NCI-H2081 treated with DMSO at 0.1 percent for 48 hours (cell line): ENCODE measurements around the gene ZNF728.
"Not testable (repeated sequence)": the region's sequence is repeated elsewhere in the genome, so short reads cannot be mapped to it uniquely, and the experiment has no call there.

Source experiments
- DNase-seq: peaks from one replicate; lab custom pipeline; 2025; lab: John Stamatoyannopoulos, UW

ZNF728 gene

DNA sequence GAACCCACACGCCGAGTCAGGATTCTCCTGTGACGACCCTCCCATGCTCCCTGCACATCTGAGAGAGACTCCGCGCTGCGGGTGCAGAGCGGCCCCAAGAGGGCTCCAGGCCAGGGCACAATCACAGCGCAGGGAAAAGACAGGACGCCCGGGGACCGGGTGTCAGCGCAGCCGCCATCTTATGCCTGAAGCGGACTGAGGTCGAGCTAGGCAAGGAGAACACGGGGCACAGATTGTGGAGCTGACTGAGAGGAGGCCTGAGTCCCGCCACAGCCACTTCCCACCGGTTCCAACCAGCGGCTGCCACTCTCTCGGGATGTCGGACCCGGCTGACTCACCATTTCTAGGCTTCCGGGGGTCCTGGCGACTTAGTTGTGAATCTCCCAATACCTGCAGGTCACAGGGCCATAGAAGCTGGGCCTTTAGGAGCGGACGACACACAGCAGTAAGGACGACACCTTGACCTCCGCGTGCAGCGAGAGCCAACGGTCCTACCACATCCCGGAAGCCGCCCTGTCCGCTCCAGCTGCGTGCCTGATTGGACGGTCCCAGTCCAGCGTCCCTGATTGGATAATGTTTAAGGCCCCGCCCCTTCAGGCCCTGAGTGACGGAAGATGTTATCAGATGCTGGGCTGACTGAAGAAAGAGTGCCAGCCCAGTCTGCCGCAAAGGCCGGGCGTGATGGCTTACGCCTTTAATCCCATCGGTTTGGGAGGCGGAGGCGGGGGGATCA is at the start of gene ZNF728:
Gene ZNF728 (minus strand): TSS at position 487 of the 733 bp plus-strand sequence. CDS start 146 bp downstream, at position 341.
- DNase-seq, result no peak

DNA sequence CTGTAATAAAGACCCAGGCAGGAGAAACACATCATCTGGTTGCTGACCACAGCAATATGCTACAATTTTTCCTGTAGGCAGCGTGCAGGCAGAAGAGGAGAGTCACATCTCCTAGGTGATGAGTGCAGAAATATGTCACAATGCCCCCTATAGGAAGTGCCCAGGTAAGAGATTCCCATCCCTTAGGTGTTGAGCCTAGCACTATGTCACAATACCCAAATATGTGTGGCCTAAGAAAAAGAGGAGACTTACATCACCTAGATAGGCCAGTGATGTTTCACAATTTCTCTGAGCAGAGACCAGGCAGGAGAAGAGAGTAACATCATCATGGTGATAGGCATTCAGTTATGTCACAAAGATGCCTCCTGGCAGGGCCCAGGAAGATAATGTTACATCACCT is 49.4 kb upstream of the ZNF728 start:
- no peak for DNase-seq

DNA sequence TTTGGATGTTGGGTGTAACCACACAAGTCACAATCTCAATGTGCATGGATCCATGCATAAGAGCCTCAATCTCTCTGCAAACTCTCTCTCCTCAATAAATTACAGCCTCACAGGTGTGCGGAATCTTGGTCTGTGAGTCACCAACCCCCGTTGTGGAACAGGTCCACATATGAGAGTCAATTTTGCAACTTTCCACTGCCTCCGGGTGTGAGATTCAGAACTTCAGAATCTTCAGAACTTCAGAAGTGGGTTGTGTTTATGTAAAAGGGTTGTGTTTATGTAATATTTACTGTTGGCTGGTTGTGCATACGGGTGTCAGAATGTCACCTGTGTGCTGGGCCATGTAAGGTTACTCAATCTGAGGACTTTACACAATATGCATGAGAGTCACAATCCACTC is 46.3 kb upstream of the ZNF728 start:
- no peak for DNase-seq

DNA sequence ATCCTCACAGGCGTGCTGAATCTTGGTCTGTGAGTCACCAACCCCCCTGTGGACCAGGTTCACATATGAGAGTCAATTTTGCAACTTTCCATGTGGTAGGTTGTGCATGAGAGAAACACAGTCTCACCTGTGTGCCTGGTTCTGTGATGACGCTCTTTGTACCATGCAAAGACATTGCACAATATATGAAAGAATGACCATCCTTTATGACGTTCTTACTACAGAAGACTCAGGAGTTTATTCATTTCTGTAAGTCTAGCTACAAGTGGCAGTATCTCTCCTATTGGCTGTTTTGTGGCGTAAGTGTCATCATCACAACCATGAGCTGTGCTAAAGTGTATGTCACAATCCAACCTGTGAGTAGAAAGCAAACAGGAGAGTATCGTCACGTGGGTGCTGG is 43.8 kb upstream of the ZNF728 start:
- no peak for DNase-seq

DNA sequence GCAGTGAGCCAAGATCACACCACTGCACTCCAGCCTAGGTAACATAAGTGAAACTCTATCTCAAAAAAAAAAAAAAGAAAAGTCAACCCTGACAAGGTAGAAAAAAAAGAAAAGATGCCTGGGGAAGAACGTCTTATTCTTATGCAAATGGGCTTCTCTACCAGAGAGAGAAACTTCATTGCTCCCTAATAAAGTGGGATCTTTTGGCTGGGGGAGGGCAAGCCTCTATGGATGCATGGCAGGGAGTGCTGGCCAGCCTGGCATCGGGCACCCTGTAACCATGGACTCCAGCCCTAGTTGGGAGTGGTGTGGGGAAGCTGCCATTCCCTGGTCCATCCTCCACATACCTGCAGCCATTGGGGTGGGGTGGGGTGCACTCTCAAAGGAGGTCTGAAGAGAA is 30.7 kb upstream of the ZNF728 start:
- no peak for DNase-seq

DNA sequence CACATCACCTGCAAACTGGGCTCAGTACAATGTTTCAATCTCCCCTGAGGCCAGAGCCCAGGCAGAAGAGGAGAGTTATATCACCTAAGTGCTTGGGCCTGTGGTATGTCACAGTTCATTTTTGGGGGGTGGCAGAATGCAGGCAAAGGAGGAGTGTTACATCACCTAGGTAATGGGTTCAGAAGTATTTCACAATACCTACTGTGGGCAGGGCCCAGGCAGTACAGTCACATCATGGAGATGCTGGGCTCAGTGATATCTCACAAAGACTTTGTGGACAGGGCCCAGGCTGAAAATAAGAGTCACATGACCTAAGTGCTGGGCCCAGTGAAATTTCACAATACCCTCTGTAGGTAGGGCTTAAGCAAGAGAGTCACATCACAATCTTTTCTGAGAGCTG is 12.7 kb upstream of the ZNF728 start:
- DNase-seq, result no peak

DNA sequence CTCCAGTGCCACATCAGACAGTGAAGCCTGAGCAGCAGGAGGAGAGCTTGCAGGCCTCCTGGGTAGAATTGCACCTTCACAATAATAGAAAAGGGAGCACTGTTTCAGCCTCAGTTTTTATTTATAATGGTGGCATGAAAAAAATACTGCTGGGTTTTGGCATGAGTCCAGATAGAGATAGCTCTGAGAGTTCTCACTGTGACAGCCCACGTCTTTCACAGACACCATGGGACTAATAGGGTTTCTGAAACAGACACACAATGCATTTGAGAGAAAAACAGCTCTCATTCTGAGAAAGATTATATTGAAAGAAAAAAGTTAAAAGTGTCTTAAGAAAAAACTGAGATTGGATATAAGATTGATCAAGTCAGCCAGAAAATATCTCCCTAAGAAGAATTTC is 8.0 kb downstream of the ZNF728 start:
- not testable (repeated sequence) for DNase-seq

DNA sequence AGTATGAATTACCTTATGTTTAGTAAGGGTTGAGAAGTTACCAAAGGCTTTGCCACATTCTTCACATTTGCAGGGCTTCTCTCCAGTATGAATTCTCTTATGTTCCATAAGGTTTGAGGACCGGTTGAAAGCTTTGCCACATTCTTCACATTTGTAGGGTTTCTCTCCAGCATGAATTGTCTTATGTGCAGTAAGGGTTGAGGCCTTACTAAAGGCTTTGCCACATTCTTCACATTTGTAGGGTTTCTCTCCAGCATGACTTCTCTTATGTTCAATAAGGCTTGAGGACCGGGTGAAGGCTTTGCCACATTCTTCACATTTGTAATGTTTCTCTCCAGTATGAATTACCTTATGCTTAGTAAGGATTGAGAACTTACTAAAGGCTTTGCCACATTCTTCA is 26.7 kb downstream of the ZNF728 start:
- DNase-seq, result no peak

DNA sequence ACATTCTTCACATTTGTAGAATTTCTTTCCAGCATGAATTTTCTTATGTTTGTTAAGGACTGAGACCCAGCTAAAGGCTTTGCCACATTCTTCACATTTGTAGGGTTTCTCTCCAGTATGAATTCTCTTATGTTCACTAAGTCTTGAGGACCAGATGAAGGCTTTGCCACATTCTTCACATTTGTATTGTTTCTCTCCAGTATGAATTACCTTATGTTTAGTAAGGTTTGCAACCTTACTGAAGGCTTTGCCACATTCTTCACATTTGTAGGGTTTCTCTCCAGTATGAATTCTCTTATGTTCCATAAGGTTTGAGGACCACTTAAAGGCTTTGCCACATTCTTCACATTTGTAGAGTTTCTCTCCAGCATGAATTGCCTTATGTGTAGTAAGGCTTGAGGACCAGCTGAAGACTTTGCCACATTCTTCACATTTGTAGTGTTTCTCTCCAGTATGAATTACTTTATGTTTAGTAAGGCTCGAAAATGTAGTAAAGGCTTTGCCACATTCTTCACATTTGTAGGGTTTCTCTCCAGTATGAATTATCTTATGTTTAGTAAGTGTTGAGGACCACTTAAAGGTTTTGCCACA is 27.3 kb downstream of the ZNF728 start:
- not testable (repeated sequence) for DNase-seq

DNA sequence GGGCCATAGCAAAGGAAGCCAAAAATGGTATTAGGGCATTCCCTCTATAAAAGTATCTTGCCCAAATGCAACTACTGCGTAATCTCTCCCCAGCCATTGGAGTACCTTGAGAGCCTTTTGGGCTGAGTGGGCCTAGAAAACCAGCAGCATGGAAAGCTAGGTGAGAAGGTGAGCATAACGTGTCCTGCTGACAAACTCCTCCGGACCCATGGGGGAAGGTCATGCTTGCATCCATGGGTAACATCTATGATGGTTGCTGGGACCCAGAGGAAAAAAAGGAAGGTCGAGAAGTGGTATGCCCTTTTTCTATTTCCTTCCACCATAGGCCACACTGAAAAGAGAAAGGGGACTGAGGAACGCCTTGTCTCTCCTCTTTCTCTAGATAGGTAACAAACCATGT is 57.4 kb downstream of the ZNF728 start:
- no peak for DNase-seq

DNA sequence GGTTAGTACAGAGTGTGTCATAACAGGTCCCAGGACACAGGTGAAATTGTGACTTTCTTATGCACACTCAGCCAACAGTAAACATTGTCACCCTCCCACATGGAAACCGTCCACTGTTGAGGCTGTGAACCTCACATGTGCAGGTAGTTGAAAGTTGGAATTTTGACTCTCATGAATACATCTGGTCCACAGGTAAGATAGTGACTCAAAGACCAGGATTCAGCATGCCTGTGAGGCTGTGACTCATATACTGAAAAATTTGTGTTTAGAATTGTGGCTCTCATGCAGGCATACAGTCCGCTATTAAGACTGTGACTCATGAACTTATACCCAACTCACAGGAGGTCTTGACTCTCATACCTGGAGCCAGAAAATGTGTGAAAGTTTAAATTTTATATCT is 67.8 kb downstream of the ZNF728 start:
- DNase-seq, result no peak

DNA sequence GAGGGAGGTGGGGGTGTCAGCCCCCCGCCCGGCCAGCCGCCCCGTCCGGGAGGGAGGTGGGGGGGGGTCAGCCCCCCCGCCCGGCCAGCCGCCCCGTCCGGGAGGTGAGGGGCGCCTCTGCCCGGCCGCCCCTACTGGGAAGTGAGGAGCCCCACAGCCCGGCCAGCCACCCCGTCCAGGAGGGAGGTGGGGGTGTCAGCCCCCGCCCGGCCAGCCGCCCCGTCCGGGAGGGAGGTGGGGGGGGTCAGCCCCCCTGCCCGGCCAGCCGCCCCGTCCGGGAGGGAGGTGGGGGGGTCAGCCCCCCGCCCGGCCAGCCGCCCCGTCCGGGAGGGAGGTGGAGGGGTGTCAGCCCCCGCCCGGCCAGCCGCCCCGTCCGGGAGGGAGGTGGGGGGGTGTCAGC is 75.4 kb downstream of the ZNF728 start:
- DNase-seq, result not testable (repeated sequence)

DNA sequence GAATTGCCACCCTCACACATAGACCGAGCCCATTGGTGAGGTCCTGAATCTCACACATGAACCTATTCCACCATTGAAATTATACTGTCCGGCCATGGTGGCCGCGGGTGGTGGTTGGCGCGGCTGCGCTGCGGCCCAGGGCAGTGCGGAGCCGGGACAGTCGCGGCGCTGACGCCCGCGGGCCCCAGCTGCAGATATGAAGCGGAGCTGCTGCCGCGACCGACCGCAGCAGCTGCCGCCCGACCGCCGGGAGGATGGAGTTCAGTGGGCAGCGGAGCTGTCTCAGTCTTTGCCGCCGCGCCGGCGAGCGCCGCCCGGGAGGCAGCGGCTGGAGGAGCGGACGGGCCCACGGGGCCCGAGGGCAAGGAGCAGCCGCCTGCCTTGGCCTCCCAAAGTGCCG is 77.8 kb downstream of the ZNF728 start:
- not testable (repeated sequence) for DNase-seq
